Karpas-422 (cell line): ENCODE measurements around the gene CLASP1. TPM values are rescaled to one million over a fixed set of nuclear protein-coding genes. Genes with fewer than 3 reads are reported as not detected.
"Not testable (repeated sequence)": the region's sequence is repeated elsewhere in the genome, so short reads cannot be mapped to it uniquely, and the experiment has no call there.

Experiments
- DNase-seq: peaks from one replicate; pipeline ENCODE4 v3.0.0-alpha.2; 2015
- H2AFZ ChIP-seq: fragments of 200-600 bp; sonication (generic); 2 replicates; pipeline ENCODE4 v1.6.1; 2014; ENCODE audit warnings: antibody characterized with exemption, low read length, mixed read lengths
- H3K27ac ChIP-seq: fragments of 200-600 bp; sonication (generic); 2 replicates; pipeline ENCODE4 v1.5.1; 2014; ENCODE audit warnings: mild to moderate bottlenecking, low read length, moderate library complexity
- H3K27me3 ChIP-seq: fragments of 200-600 bp; sonication (generic); 2 replicates; pipeline ENCODE4 v1.6.1; 2014; ENCODE audit warnings: low read length, mixed read lengths
- H3K36me3 ChIP-seq: fragments of 200-600 bp; sonication (generic); 2 replicates; pipeline ENCODE4 v1.6.1; 2014; ENCODE audit warnings: low read length, mixed read lengths; ENCODE audit not compliant: insufficient read depth
- H3K4me1 ChIP-seq: fragments of 200-600 bp; sonication (generic); 2 replicates; pipeline ENCODE4 v1.6.1; 2014; ENCODE audit warnings: mild to moderate bottlenecking, low read length, mixed read lengths
- H3K4me2 ChIP-seq: fragments of 200-600 bp; sonication (generic); 2 replicates; pipeline ENCODE4 v1.6.1; 2014; ENCODE audit warnings: low read length, low read depth, mild to moderate bottlenecking; ENCODE audit not compliant: poor library complexity, severe bottlenecking
- H3K4me3 ChIP-seq: fragments of 200-600 bp; sonication (generic); 2 replicates; pipeline ENCODE4 v1.5.1; 2014; ENCODE audit warnings: mild to moderate bottlenecking, antibody characterized with exemption, low read length, mixed read lengths
- H3K79me2 ChIP-seq: fragments of 200-600 bp; sonication (generic); 2 replicates; pipeline ENCODE4 v1.6.1; 2014; ENCODE audit warnings: mild to moderate bottlenecking, low read length, mixed read lengths
- H3K9ac ChIP-seq: fragments of 200-600 bp; sonication (generic); 2 replicates; pipeline ENCODE4 v1.6.0; 2014; ENCODE audit warnings: low read length
- H3K9me2 ChIP-seq: fragments of 200-600 bp; sonication (generic), shearing (Covaris generic); replicated peaks from 2 replicates; pipeline ENCODE4 v1.6.0; 2014; ENCODE audit warnings: mild to moderate bottlenecking, low read length, moderate library complexity; ENCODE audit not compliant: insufficient read depth
- H3K9me3 ChIP-seq: fragments of 300-700, 200-600 bp; sonication (generic); 2 replicates; pipeline ENCODE4 v1.6.1; 2014; ENCODE audit warnings: low read length, mixed read lengths
- H4K20me1 ChIP-seq: fragments of 200-600 bp; sonication (generic); 2 replicates; pipeline ENCODE4 v1.6.1; 2014; ENCODE audit warnings: mild to moderate bottlenecking, antibody characterized with exemption, low read length, low read depth; ENCODE audit not compliant: insufficient read depth
- total RNA-seq: library from RNA; depleted of rRNA; stranded (reverse); fragments of >200 nt; shearing (Covaris generic); gene quantifications from 2 replicates; pipeline ENCODE4 v1.2.3, GENCODE V29; 2014; ENCODE audit warnings: low replicate concordance; rRNA removed

CLASP1 gene
- total RNA-seq: 80.7 and 102 TPM in 2 replicates

GRCh38 chr2:121649149-121649595, at the start of gene CLASP1:
CLASP1 (minus strand) TSS chr2:121649462; CDS start chr2:121605895, 43,567 bp downstream.
- peak within 1 kb of the TSS; percentile 99 for H3K9ac ChIP-seq
- no peaks in the 10 kb centered on the region for H4K20me1 ChIP-seq
- H3K9me3 ChIP-seq: no peaks in the 10 kb centered on the region
- peaks cover 44% of the 10 kb centered on the region for H3K4me1 ChIP-seq
- no peak for DNase-seq
- peak within 1 kb of the TSS; percentile 96 for H3K4me2 ChIP-seq
- H3K79me2 ChIP-seq: peaks cover 49% of the 10 kb centered on the region
- H3K36me3 ChIP-seq: no peaks in the 10 kb centered on the region
- no peaks in the 10 kb centered on the region for H3K9me2 ChIP-seq
- peak within 1 kb of the TSS; percentile 95 for H3K27ac ChIP-seq
- peak within 1 kb of the TSS; percentile 87 for H2AFZ ChIP-seq
- H3K27me3 ChIP-seq: no peaks in the 10 kb centered on the region
- peak within 1 kb of the TSS; percentile 94 for H3K4me3 ChIP-seq

- Histone ChIP-seq H3K9me3 (no peaks in the 10 kb centered on the region), H3K4me1 (peaks cover 21% of the 10 kb centered on the region), H3K9me2 (no peaks in the 10 kb centered on the region), H3K36me3 (no peaks in the 10 kb centered on the region), H3K79me2 (no peaks in the 10 kb centered on the region), H3K9ac (no peak overlapping the region), H4K20me1 (no peaks in the 10 kb centered on the region), H3K27me3 (no peaks in the 10 kb centered on the region), H3K4me3 (no peak overlapping the region), H3K27ac (no peak overlapping the region), H2AFZ (no peak overlapping the region), H3K4me2 (no peak overlapping the region)
- DNase-seq: no peak
Observed at GRCh38 chr2:121698318-121698930, 49.2 kb upstream of the CLASP1 start.

GRCh38 chr2:121697108-121697631, 47.9 kb upstream of the CLASP1 start:
- Histone ChIP-seq H3K9me2 (no peaks in the 10 kb centered on the region), H3K4me3 (no peak overlapping the region), H3K36me3 (no peaks in the 10 kb centered on the region), H3K27ac (no peak overlapping the region), H2AFZ (no peak overlapping the region), H3K4me1 (peaks cover 23% of the 10 kb centered on the region), H4K20me1 (no peaks in the 10 kb centered on the region), H3K9ac (no peak overlapping the region), H3K27me3 (no peaks in the 10 kb centered on the region), H3K9me3 (no peaks in the 10 kb centered on the region), H3K4me2 (no peak overlapping the region), H3K79me2 (no peaks in the 10 kb centered on the region)
- DNase-seq: no peak

GRCh38 chr2:121696410-121696930, 47.2 kb upstream of the CLASP1 start:
- no peaks in the 10 kb centered on the region for H4K20me1 ChIP-seq
- no peaks in the 10 kb centered on the region for H3K79me2 ChIP-seq
- H3K9me3 ChIP-seq: no peaks in the 10 kb centered on the region
- H3K27ac ChIP-seq: no peak overlapping the region
- H3K4me3 ChIP-seq: no peak overlapping the region
- H3K27me3 ChIP-seq: no peaks in the 10 kb centered on the region
- H3K9me2 ChIP-seq: no peaks in the 10 kb centered on the region
- H2AFZ ChIP-seq: no peak overlapping the region
- no peak overlapping the region for H3K9ac ChIP-seq
- H3K4me2 ChIP-seq: no peak overlapping the region
- peaks cover 23% of the 10 kb centered on the region for H3K4me1 ChIP-seq
- no peak for DNase-seq
- H3K36me3 ChIP-seq: no peaks in the 10 kb centered on the region

GRCh38 chr2:121695171-121695451, 45.8 kb upstream of the CLASP1 start:
- Histone ChIP-seq H2AFZ (no peak overlapping the region), H3K4me3 (no peak overlapping the region), H3K79me2 (no peaks in the 10 kb centered on the region), H3K9ac (no peak overlapping the region), H3K27me3 (no peaks in the 10 kb centered on the region), H4K20me1 (no peaks in the 10 kb centered on the region), H3K9me3 (no peaks in the 10 kb centered on the region), H3K4me2 (peak overlapping the region; percentile 32), H3K27ac (no peak overlapping the region), H3K4me1 (peaks cover 23% of the 10 kb centered on the region), H3K36me3 (no peaks in the 10 kb centered on the region), H3K9me2 (no peaks in the 10 kb centered on the region)
- no peak for DNase-seq

- Histone ChIP-seq H3K4me1 (peaks cover 18% of the 10 kb centered on the region), H4K20me1 (no peaks in the 10 kb centered on the region), H3K9me3 (no peaks in the 10 kb centered on the region), H3K79me2 (no peaks in the 10 kb centered on the region), H3K9me2 (no peaks in the 10 kb centered on the region), H3K4me2 (peak overlapping the region; percentile 32), H3K4me3 (no peak overlapping the region), H3K36me3 (no peaks in the 10 kb centered on the region), H2AFZ (no peak overlapping the region), H3K9ac (no peak overlapping the region), H3K27me3 (no peaks in the 10 kb centered on the region), H3K27ac (no peak overlapping the region)
- DNase-seq: peak; percentile 53
Observed at GRCh38 chr2:121694398-121695170, 45.3 kb upstream of the CLASP1 start.

- DNase-seq, H3K27me3 ChIP-seq, H3K9me3 ChIP-seq, H3K36me3 ChIP-seq, H3K27ac ChIP-seq, H3K9me2 ChIP-seq, H3K9ac ChIP-seq, H3K4me2 ChIP-seq, H2AFZ ChIP-seq, H3K79me2 ChIP-seq, H4K20me1 ChIP-seq, H3K4me3 ChIP-seq: not testable (repeated sequence)
- H3K4me1 ChIP-seq: peaks cover 27% of the 10 kb centered on the region
Observed at GRCh38 chr2:121690572-121690971, 41.3 kb upstream of the CLASP1 start.

GRCh38 chr2:121690095-121690494, 40.8 kb upstream of the CLASP1 start:
- no peak overlapping the region for H3K27ac ChIP-seq
- H2AFZ ChIP-seq: no peak overlapping the region
- H3K79me2 ChIP-seq: no peaks in the 10 kb centered on the region
- no peaks in the 10 kb centered on the region for H3K9me3 ChIP-seq
- no peak overlapping the region for H3K4me3 ChIP-seq
- no peak overlapping the region for H3K9ac ChIP-seq
- no peak for DNase-seq
- H3K9me2 ChIP-seq: no peaks in the 10 kb centered on the region
- H3K4me2 ChIP-seq: no peak overlapping the region
- no peaks in the 10 kb centered on the region for H3K36me3 ChIP-seq
- H4K20me1 ChIP-seq: no peaks in the 10 kb centered on the region
- H3K27me3 ChIP-seq: no peaks in the 10 kb centered on the region
- peaks cover 26% of the 10 kb centered on the region for H3K4me1 ChIP-seq
